ENCODE results near the gene ISLR.
A peak's percentile ranks its signal among the peaks of the same experiment; 100 is the strongest.

ISLR gene

DNA sequence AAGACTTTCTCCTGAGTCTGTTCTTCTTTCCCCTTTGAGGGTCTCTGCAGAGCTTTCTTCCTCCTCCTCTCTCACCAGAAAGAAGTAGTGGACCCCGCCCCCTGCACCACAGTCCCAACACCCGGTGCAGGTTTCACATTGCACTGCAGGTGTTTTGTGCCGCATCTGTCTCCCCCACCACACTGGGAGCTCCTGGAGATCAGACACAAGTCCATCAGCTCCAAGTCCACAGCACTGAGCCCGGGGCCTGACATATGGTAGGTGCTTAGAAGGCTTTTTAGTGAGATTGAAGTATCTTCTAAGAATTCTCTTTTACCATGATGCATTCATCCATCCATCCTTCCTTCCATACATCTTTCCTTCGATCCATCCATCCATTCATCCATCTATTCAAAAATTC lies 19.2 kb downstream of the ISLR start:
- DNase-seq (ENCODE audit: low spot score) (no peak), FAIRE-seq (no peak)

DNA sequence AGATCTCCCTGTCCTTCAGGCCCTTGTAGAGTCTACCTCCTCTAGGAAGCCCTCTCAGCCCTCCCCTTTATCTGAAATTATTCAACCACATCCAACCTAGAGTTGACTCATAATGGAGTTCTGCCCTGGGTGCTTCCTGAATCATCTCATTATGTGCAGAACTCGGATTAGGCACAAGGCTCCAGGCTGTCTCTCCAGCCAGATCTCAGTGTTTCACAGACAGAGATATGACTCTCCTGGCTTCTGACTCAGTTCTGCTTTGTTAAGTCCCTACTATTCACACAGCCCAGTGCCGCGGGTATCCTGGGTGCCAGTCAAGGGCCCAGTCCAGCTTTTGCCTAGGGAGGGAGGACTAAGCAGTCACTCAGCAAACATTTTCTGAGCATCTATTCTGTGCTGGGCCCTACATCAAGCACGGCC lies 19.8 kb downstream of the ISLR start:
- no peak for FAIRE-seq
- peak; percentile 44 for DNase-seq (ENCODE audit: low spot score)

DNA sequence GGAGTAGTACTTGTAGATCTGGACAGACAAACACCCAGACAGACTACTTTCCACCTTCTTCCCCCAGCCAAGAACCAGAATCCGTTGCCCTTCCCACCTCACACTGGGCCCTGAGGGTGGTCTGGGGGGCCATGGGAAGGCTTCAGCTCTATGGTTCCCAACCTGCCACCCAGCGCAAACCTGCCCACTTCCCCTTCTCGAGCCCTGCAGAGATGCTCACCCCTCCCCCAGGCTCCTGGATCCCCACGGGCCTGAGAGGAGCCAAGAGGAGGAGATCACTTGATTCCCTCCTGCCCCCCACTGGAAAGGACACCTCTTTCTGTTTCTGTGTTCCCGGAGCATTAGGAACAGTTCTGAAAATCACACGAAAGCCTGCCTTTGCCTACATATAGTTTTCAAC lies 20.4 kb downstream of the ISLR start:
- DNase-seq (ENCODE audit: low spot score), result no peak
- FAIRE-seq, result no peak

DNA sequence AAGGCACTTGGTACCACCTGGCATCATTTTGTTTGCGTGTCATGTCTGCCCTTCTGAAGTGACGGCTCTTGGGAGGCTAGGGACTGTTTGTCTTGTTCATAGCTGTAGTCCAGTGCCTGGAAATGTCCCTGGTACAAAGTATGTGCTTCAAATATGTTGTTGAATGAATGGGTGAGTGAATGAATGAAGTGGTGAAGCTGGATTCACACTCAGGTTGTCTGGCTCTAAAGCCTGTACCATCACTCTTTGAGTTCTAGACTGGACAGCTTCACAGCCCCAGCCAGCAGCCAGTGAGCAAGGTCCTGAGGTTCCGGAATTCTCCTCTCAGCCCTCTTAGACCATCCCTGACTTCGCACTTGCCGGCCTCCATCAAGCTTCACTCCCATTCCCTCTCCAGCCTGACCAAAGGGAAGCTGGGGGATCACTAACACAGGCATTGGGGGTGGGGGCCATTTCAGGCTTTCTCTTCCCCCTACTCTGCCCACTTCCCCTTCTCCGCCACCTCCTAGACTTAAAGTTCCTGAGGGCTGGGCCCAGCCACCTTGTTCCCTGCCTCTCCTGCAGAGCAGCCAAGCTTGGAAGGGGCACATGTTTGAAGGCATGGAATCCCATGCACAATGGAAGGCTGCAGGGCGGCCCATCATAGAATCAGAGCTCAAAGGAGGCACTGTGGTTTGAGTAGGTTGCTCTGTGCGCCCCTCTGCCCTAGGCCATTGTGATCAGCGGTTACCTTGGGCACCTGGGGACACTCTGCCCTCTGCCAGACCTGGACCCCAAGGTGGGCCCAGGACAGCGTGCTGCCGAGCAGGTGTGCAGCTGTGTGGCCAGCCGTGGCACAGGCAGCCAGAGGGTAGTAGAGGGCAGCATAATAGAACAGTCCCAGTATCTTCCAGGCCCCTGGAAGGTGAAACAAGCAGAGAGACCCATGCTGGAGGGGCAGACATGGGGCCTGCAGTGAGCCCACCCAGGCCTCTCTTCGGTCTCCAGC lies 21.4 kb downstream of the ISLR start:
- peak; percentile 13 for FAIRE-seq

GRCh38 chr15:74196175-74196574 lies 22.7 kb downstream of the ISLR start:
- DNase-seq (ENCODE audit: low spot score) (peak; percentile 72), FAIRE-seq (no peak)

More for the DNA sequence above, 21.4 kb downstream of the ISLR start:
- DNase-seq (ENCODE audit: low spot score), result no peak

DNA sequence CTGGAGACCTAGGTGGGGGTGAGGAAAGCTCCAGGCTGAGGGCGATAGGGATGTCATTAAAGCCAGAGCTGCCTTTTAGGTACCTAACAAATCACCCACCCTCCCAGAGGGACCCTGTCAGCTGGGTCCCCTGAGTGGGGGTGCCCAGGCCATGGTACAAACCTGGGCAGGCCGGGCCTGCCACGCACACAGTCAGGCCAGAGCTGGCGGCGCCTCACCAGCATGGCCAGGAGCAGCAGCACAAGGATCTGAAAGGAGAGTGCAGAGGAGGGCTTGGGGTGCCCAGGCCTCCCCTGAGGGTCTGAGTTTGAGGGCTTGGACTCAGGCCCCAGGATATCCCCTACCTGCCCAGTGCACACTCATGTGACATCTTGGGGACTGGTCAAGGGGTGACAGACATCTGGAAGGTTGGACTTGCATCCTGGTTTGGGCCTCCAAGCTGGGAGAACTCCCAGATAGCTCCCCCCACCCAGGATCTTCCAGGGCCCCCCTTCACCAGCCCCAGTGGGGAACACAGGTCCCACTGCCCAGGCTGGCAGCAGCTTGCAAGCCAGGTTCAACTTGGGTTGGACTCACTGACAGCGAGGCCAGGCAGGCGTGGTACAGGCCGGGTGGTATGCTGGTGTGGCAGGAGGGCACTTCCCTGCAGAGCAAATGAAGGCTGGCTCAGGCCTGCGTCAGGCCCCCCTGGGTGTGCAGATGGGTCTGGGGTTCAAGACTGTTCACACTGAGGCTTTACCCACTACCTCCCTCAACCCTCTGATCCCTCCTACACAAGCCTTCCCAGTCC lies 23.9 kb downstream of the ISLR start:
- no peak for FAIRE-seq
- DNase-seq (ENCODE audit: low spot score), result no peak

- FAIRE-seq (no peak), DNase-seq (ENCODE audit: low spot score) (no peak)
Measured at GRCh38 chr15:74199297-74199652, 25.8 kb downstream of the ISLR start.

GRCh38 chr15:74200412-74200815 lies 26.9 kb downstream of the ISLR start:
- DNase-seq (ENCODE audit: low spot score), result no peak

DNA sequence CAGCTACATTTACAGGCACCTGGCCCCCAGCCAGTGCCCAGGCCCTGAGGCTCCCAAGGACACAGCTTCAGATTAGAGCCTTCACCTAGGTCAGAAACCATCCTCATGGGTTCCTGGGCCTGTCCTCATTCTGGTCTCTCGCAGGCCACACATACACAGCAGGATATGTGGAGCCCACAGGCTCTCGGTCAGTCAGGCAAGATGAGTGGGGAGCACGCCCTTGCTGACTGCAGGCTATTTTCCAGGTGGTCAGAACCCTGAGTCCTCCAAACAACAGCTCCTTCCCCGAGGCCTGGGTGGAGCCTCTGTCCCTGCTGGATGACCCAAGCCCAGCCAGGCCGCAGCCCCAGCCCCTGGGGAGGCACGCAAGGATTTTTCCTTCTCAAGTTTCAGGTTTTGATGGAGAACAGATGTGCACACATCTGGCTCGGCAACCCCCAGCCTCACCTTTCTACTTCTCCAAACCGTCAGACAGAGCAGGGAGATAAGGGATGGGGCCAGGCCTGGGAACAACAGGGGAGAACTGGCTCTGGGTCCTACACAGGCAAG lies 27.4 kb downstream of the ISLR start:
- DNase-seq (ENCODE audit: low spot score), result no peak
- no peak for FAIRE-seq

More at GRCh38 chr15:74200412-74200815, 26.9 kb downstream of the ISLR start:
- no peak for FAIRE-seq

DNA sequence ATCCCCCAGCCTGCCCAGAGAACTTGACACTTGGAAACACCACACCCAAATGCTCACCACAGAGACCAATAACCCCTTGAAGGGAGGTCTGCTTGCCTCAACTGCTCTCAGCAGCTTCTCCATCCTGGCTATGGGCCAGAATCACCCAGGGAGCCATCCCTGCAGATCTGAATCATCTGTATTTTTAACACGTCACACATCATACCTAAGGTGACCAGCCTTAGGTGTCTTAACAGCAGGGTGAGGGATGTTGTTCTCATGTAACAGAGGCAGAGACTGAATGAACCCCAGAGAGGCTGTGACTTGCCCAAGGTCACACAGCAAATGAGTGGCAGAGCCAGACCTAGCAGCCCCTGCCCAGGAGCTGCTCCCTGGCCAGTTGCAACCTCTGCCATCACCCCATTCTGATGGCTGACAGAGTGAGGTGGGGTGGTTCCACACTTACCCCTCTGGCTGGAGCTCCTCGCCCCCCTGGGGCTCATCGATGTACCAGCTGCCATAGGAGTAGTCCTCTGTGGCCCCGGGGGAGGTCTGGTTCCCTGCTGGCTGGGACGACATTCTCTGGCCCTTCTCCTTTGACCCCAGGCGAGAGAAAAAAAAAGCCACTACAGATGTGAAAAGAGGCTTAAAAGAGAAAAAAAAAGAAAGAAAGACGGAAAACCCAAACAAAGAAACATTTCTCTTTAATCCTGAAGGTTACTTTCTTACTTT lies 28.4 kb downstream of the ISLR start:
- no peak for FAIRE-seq
- no peak for DNase-seq (ENCODE audit: low spot score)

- FAIRE-seq, result no peak
- DNase-seq (ENCODE audit: low spot score), result no peak
Measured at GRCh38 chr15:74202452-74203401, 29.2 kb downstream of the ISLR start, which contains the start of gene STRA6. TSS of gene STRA6 (minus strand) at chr15:74202787. CDS start at chr15:74202267, 520 bp downstream.

DNA sequence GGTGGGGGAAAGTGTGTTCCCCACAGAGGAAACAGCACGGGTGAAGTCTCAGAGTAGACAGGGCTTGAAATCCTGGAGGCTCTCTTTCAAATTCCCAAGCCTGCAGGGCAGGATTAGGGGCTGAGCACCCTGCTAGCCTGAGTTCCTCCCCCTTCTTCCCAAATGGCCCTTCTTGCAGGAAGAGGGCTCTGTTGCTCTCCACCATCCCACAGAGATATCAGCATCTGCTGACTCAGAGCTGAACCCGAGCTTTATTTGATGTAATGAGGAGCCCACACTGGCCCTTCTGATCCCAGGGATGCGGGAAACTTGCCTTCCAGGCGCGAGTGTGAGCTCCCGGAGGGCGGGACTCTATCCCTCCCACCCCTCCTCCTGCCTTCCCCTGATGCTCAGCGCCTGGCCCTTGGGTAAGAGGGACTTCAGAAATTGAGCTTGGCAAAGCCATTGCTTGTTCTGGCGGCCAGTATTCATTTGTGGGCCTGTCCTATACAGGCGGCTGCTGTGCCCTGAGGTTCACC lies 30.5 kb downstream of the ISLR start:
- FAIRE-seq (no peak), DNase-seq (ENCODE audit: low spot score) (no peak)

- FAIRE-seq, result no peak
- no peak for DNase-seq (ENCODE audit: low spot score)
Measured at GRCh38 chr15:74205582-74205947, 32.1 kb downstream of the ISLR start.

DNA sequence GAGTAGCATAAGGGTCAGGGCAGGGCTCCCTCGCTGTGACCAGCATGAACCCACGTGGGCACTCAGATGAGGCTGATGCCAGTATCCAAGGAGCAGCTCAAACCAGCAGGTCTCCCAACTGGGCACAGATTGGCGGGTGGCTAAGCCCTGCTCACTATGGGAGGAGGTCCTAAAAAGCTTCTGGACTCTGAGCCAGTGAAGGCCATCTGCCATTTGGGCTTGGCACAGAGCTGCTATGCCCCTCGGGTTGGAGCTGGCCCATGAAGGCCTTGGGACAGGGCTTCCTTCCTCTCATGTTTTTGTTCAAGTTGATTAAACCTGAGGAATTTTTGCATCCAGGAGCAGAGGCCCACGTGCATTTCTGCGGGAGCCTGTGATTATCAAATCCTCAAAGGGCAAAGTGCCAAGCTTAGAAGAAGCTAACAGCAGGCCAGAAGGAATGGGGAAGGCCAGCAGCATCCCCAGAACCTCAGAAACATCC lies 33.3 kb downstream of the ISLR start:
- FAIRE-seq (no peak), DNase-seq (ENCODE audit: low spot score) (no peak)

DNA sequence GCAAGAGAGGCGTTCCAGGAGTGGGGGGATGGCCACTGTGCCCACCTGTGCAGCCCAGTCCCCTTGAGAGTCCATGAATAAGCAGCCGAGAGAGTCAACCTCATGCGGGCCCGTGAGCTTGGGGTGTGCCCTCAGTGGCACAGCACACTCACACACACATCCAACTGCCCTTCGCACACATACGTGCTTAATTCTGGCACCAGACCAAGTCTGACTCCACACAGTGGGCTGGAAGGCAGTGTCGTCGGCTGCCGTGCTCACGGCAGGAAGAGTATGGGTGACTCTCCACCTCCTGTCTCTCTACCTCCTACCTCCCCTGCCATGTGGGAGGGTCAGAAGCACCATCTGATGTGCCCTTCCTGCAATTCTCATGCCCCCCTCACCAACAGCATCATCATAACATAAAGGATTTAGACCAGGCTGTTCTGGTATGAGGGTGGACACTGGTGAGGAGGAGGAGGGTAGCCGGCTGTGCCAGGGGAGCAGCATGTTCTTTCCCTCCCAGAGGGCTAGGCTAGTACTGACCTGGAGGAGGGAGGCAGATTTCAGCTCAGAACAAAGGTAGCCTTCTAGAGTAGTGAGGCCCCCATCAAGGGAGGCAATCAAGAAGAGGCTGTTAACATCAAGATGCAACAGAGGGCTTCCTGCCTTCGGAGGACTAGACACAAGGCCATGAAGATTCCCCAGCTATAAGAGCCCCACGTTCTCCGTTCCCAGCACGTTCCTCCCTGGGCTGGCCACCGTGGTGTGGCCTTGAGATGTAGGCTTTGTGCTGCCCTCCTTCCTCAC lies 34.3 kb downstream of the ISLR start:
- DNase-seq (ENCODE audit: low spot score) (no peak), FAIRE-seq (no peak)

DNA sequence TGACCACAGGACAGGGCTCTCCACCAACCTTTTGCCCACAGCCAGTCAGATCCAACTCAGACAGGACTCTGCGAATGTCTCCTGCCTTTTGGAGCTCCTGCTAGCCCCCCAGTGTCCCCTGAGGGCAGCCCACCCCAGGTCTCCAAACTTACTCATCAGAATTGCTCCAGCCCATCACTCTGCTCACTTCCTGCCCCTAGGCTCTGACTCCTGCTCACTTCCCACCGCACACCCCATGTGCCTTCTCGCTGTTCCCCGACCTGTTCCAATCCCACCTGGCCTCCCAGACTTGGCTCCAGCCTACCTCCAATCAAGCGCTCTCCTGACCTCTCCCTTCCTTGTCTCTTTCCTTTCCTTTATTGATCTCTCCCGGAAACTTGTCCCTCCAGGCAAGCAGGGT lies 35.0 kb downstream of the ISLR start:
- no peak for FAIRE-seq
- DNase-seq (ENCODE audit: low spot score), result no peak

GRCh38 chr15:74208901-74209559 lies 35.5 kb downstream of the ISLR start:
- FAIRE-seq (no peak), DNase-seq (ENCODE audit: low spot score) (peak; percentile 67)

DNA sequence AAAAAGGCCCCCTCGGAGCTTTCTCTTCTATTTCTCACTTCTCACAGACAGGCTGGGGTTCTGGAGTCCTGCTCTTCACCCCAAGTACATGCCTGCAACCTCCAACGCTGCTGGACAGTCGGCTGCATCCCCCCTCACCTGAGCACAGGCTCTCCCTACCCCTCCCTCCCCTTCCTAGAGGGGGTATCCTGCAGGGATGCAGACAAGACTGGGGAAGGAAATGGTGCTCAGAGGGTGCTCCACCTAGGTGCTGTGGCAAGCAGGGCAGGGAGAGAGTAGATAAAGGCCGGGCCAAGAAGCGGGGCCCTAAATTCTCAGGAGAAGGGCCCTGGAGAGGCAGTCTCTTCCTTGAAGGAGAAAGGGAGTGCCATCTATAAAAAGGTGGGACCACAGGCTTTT lies 36.0 kb downstream of the ISLR start:
- FAIRE-seq (no peak), DNase-seq (ENCODE audit: low spot score) (no peak)
